Activated naive CD8-positive, alpha-beta T cell treated with anti-CD3 and anti-CD28 coated beads, Interleukin-2, amount 50 U/mL, for 24 hours (primary cell): ENCODE data around the gene NUMA1.

Experiments used
- ATAC-seq: fragments of 150-1000 bp; cut with Tn5 transposase; one replicate; pipeline ENCODE4 v1.10.0; 2021
- DNase-seq: peaks from one replicate; pipeline ENCODE4 v3.0.0; 2021
- H3K27ac Mint-ChIP-seq: one replicate; pipeline ENCODE4 v1.8.0; 2021; ENCODE audit warnings: mild to moderate bottlenecking, mixed read lengths
- H3K27me3 Mint-ChIP-seq: one replicate; pipeline ENCODE4 v1.8.0; 2021; ENCODE audit warnings: mixed read lengths
- H3K36me3 Mint-ChIP-seq: one replicate; pipeline ENCODE4 v1.8.0; 2021; ENCODE audit warnings: low read depth, mixed read lengths
- H3K4me1 Mint-ChIP-seq: one replicate; pipeline ENCODE4 v1.8.0; 2021; ENCODE audit warnings: mixed read lengths
- H3K4me3 Mint-ChIP-seq: one replicate; pipeline ENCODE4 v1.8.0; 2021; ENCODE audit warnings: mild to moderate bottlenecking, moderate library complexity, mixed read lengths
- H3K9me3 Mint-ChIP-seq: one replicate; pipeline ENCODE4 v1.8.0; 2021; ENCODE audit warnings: mixed read lengths

The NUMA1 gene

GRCh38 chr11:72066855-72067254 lies 13.5 kb downstream of the NUMA1 start:
- H3K36me3 Mint-ChIP-seq: peaks cover 16% of the 10 kb centered on the region
- H3K27ac Mint-ChIP-seq: no peak overlapping the region
- no peaks in the 10 kb centered on the region for H3K9me3 Mint-ChIP-seq
- H3K4me3 Mint-ChIP-seq: no peak overlapping the region
- H3K4me1 Mint-ChIP-seq: peaks cover 30% of the 10 kb centered on the region
- no peaks in the 10 kb centered on the region for H3K27me3 Mint-ChIP-seq
- ATAC-seq: no peak
- no peak for DNase-seq

DNA sequence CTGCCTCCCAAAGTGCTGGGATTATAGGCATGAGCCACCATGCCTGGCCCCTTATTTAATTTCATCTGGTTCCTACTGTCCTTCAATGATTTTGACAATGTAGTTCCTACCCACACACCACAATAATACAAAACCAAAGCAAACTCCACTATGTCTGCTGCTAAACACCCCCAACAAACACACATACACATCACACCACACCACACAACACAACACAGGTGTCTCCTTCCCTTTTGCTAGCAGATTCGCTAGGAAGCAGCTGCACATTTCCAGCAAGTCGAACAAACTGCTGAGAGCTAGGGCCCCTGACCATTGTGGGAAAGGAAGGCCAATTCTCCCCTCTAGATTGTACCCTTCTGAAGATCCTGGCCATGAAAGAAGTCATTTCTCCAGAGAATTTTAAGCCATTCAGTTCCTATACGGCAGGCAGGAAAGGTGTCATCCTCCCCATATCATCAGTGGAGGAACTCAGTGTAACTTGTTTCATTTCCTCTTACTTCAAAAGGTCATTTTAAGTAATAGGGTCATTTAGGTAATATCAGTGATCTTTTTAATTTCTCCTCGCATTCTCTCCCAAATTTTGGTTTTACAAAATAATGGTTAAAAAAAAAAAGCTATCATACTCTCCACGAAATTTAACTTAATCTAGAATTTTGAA lies 18.5 kb downstream of the NUMA1 start:
- H3K27me3 Mint-ChIP-seq: no peaks in the 10 kb centered on the region
- no peaks in the 10 kb centered on the region for H3K4me1 Mint-ChIP-seq
- H3K4me3 Mint-ChIP-seq: no peak overlapping the region
- peak overlapping the region; percentile 5 for H3K27ac Mint-ChIP-seq
- DNase-seq: no peak
- peaks cover 13% of the 10 kb centered on the region for H3K36me3 Mint-ChIP-seq
- H3K9me3 Mint-ChIP-seq: no peaks in the 10 kb centered on the region
- no peak for ATAC-seq

GRCh38 chr11:72058416-72059034 lies 21.8 kb downstream of the NUMA1 start:
- ATAC-seq (no peak), DNase-seq (no peak)
- Mint-ChIP-seq H3K9me3 (no peaks in the 10 kb centered on the region), H3K27me3 (no peaks in the 10 kb centered on the region), H3K4me1 (no peaks in the 10 kb centered on the region), H3K36me3 (peaks cover 15% of the 10 kb centered on the region), H3K27ac (no peak overlapping the region), H3K4me3 (no peak overlapping the region)

GRCh38 chr11:72048766-72049460 lies 31.4 kb downstream of the NUMA1 start:
- H3K27ac Mint-ChIP-seq: no peak overlapping the region
- H3K27me3 Mint-ChIP-seq: no peaks in the 10 kb centered on the region
- DNase-seq: no peak
- no peaks in the 10 kb centered on the region for H3K9me3 Mint-ChIP-seq
- no peak overlapping the region for H3K4me3 Mint-ChIP-seq
- peaks cover 15% of the 10 kb centered on the region for H3K36me3 Mint-ChIP-seq
- peaks cover 6% of the 10 kb centered on the region for H3K4me1 Mint-ChIP-seq
- no peak for ATAC-seq

- peaks cover 20% of the 10 kb centered on the region for H3K4me1 Mint-ChIP-seq
- peaks cover 7% of the 10 kb centered on the region for H3K36me3 Mint-ChIP-seq
- no peak overlapping the region for H3K4me3 Mint-ChIP-seq
- ATAC-seq: no peak
- H3K9me3 Mint-ChIP-seq: no peaks in the 10 kb centered on the region
- DNase-seq: no peak
- H3K27me3 Mint-ChIP-seq: no peaks in the 10 kb centered on the region
- peak overlapping the region; percentile 31 for H3K27ac Mint-ChIP-seq
Measured at GRCh38 chr11:72045849-72046248, 34.5 kb downstream of the NUMA1 start.

- no peak for ATAC-seq
- DNase-seq: no peak
Measured at GRCh38 chr11:72042064-72042745, 38.1 kb downstream of the NUMA1 start.

DNA sequence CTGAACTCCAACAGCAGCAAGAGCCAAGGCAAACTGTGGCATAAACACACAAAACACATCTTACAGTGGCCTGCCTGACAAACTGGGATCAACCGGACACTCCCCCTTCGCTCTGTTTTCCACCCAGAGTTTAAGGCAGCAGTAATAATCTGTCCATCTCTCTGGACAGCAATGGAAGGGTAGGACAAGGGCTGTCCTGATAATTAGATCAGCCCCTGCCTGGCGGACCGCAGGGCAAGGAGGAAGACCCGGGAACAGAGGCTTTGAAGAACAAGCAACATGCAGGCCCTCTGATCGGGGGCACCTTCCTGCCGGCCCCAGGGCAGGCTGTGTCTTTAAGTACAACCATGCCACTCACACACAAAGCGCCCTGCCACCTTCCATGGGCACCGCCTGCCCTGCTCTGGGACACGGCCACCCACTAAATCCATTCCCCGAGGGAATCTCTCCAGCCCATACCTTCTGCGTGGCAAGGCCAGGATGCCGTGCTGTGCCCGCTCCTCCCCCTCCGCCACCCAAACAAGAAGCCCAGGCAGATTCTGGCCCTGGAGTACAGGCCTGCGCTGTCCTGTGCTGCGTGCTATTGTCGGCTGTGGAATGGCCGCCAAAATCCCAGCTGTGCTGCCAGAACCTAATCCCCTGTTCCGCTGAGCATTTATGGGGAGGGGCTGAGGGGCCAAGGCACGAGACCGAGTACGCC lies 38.8 kb downstream of the NUMA1 start:
- H3K36me3 Mint-ChIP-seq: peaks cover 5% of the 10 kb centered on the region
- H3K4me3 Mint-ChIP-seq: no peak overlapping the region
- H3K4me1 Mint-ChIP-seq: peaks cover 20% of the 10 kb centered on the region
- DNase-seq (peak; percentile 36), ATAC-seq (peak; percentile 29)
- H3K27ac Mint-ChIP-seq: no peak overlapping the region
- no peaks in the 10 kb centered on the region for H3K9me3 Mint-ChIP-seq
- H3K27me3 Mint-ChIP-seq: no peaks in the 10 kb centered on the region

More at GRCh38 chr11:72042064-72042745, 38.1 kb downstream of the NUMA1 start:
- Mint-ChIP-seq H3K27ac (no peak overlapping the region), H3K36me3 (peaks cover 2% of the 10 kb centered on the region), H3K4me1 (peaks cover 20% of the 10 kb centered on the region), H3K27me3 (no peaks in the 10 kb centered on the region), H3K4me3 (no peak overlapping the region), H3K9me3 (no peaks in the 10 kb centered on the region)

GRCh38 chr11:72040491-72041363 lies 39.6 kb downstream of the NUMA1 start:
- Mint-ChIP-seq H3K36me3 (peaks cover 9% of the 10 kb centered on the region), H3K4me1 (peaks cover 24% of the 10 kb centered on the region), H3K9me3 (no peaks in the 10 kb centered on the region), H3K27me3 (no peaks in the 10 kb centered on the region), H3K4me3 (no peak overlapping the region), H3K27ac (no peak overlapping the region)
- ATAC-seq: peak; percentile 70
- DNase-seq: peak; percentile 77

GRCh38 chr11:72039856-72040401 lies 40.4 kb downstream of the NUMA1 start:
- Mint-ChIP-seq H3K4me1 (peaks cover 24% of the 10 kb centered on the region), H3K27me3 (no peaks in the 10 kb centered on the region), H3K27ac (no peak overlapping the region), H3K4me3 (no peak overlapping the region), H3K36me3 (peaks cover 16% of the 10 kb centered on the region), H3K9me3 (no peaks in the 10 kb centered on the region)
- ATAC-seq (no peak), DNase-seq (no peak)

GRCh38 chr11:72039031-72039855 lies 41.1 kb downstream of the NUMA1 start:
- H3K9me3 Mint-ChIP-seq: no peaks in the 10 kb centered on the region
- H3K27me3 Mint-ChIP-seq: no peaks in the 10 kb centered on the region
- DNase-seq (no peak), ATAC-seq (no peak)
- H3K4me1 Mint-ChIP-seq: peaks cover 22% of the 10 kb centered on the region
- no peak overlapping the region for H3K27ac Mint-ChIP-seq
- H3K36me3 Mint-ChIP-seq: peaks cover 18% of the 10 kb centered on the region
- no peak overlapping the region for H3K4me3 Mint-ChIP-seq

GRCh38 chr11:72038491-72038890 lies 41.9 kb downstream of the NUMA1 start:
- Mint-ChIP-seq H3K27me3 (no peaks in the 10 kb centered on the region), H3K9me3 (no peaks in the 10 kb centered on the region), H3K4me1 (peaks cover 22% of the 10 kb centered on the region), H3K36me3 (peaks cover 21% of the 10 kb centered on the region), H3K4me3 (no peak overlapping the region), H3K27ac (no peak overlapping the region)
- no peak for DNase-seq
- ATAC-seq: no peak

DNA sequence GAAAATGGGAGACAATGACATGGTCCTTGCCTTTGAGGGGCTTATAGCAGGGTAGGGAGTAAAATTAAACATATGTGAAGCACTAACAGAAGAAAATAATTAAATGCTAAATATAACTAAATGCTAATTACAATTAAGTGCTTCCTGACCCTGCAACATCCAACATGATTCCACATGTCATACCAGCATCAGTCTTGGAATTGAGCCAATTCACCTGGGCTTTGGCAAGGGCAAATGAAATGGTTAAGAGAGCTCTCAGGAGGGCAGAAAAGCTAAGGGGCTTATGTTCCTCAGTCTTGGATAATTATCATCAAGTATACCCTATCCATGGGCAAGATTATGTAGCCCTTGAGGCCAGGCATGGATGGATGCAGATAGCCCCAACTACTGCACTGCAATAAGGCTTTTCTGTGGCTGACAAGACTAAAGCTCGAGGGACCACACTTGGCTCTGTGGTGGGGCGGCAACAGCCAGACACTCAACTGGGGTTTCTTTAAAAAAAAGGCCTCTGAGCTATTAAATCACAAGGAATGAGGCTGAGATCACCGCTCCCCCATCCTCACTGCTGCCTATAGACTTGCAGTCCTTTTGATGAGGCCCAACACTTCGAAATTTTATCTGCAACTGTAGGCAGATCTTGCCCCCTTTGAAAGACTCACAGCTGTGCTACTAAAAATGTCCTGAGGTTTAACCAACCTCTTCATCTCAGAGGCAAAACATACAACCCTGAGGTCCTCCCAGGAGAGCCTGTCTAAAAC lies 42.6 kb downstream of the NUMA1 start:
- H3K27me3 Mint-ChIP-seq: no peaks in the 10 kb centered on the region
- DNase-seq: no peak
- H3K27ac Mint-ChIP-seq: no peak overlapping the region
- H3K4me3 Mint-ChIP-seq: no peak overlapping the region
- no peak for ATAC-seq
- H3K9me3 Mint-ChIP-seq: no peaks in the 10 kb centered on the region
- peaks cover 24% of the 10 kb centered on the region for H3K36me3 Mint-ChIP-seq
- peaks cover 22% of the 10 kb centered on the region for H3K4me1 Mint-ChIP-seq
